K562 (cell line): ENCODE results near the gene ITPRIPL2.

ENCODE experiments used
- CREB3 ChIP-seq: fragments of 450-650 bp; conservative IDR thresholded peaks from 2 replicates; pipeline ENCODE4 v1.6.1; 2016; ENCODE audit warnings: missing genetic modification characterization, low read depth, mild to moderate bottlenecking, missing compliant biosample characterization, moderate library complexity
- EZH2 ChIP-seq: IDR thresholded peaks from 2 replicates; pipeline ENCODE4 v1.6.1; 2012; ENCODE audit warnings: low read depth, mild to moderate bottlenecking, inconsistent platforms, low read length, borderline replicate concordance

GRCh38 chr16:19148189-19148588, 34.4 kb downstream of the ITPRIPL2 start:
- no peak for TF ChIP-seq EZH2
- TF ChIP-seq CREB3 = no peak
